Germinal center (tissue), 1 donor: ENCODE results near the gene TENM4.

Experiments
- DNase-seq: peaks from one replicate; pipeline ENCODE4 v3.0.0; 2012; ENCODE audit warnings: mixed read lengths, low spot score

The TENM4 gene

GRCh38 chr11:79174045-79175008 lies 266.5 kb downstream of the TENM4 start:
- DNase-seq = no peak

- no peak for DNase-seq
Measured at GRCh38 chr11:79173615-79174014, 267.2 kb downstream of the TENM4 start.

GRCh38 chr11:79170321-79170720 lies 270.5 kb downstream of the TENM4 start:
- DNase-seq = no peak

GRCh38 chr11:79168530-79169110 lies 272.2 kb downstream of the TENM4 start:
- no peak for DNase-seq

GRCh38 chr11:79167510-79168188 lies 273.2 kb downstream of the TENM4 start:
- no peak for DNase-seq

GRCh38 chr11:79165908-79166307 lies 274.9 kb downstream of the TENM4 start:
- no peak for DNase-seq

- DNase-seq = no peak
Measured at GRCh38 chr11:79160791-79161403, 279.9 kb downstream of the TENM4 start.

GRCh38 chr11:79159657-79160450 lies 281.0 kb downstream of the TENM4 start:
- DNase-seq = no peak

- no peak for DNase-seq
Measured at GRCh38 chr11:79157738-79158137, 283.1 kb downstream of the TENM4 start.

- DNase-seq = no peak
Measured at GRCh38 chr11:79156031-79156430, 284.8 kb downstream of the TENM4 start.

GRCh38 chr11:79155237-79155636 lies 285.6 kb downstream of the TENM4 start:
- no peak for DNase-seq

- no peak for DNase-seq
Measured at GRCh38 chr11:79152511-79152910, 288.3 kb downstream of the TENM4 start.

- no peak for DNase-seq
Measured at GRCh38 chr11:79151396-79151795, 289.4 kb downstream of the TENM4 start.

GRCh38 chr11:79150966-79151365 lies 289.9 kb downstream of the TENM4 start:
- DNase-seq = no peak

- DNase-seq = no peak
Measured at GRCh38 chr11:79150320-79150719, 290.5 kb downstream of the TENM4 start.

GRCh38 chr11:79147731-79148130 lies 293.1 kb downstream of the TENM4 start:
- no peak for DNase-seq

GRCh38 chr11:79147011-79147410 lies 293.8 kb downstream of the TENM4 start:
- DNase-seq = no peak

GRCh38 chr11:79139900-79140299 lies 300.9 kb downstream of the TENM4 start:
- no peak for DNase-seq

- DNase-seq = no peak
Measured at GRCh38 chr11:79129702-79130101, 311.1 kb downstream of the TENM4 start.

- no peak for DNase-seq
Measured at GRCh38 chr11:79128291-79128690, 312.5 kb downstream of the TENM4 start.

- no peak for DNase-seq
Measured at GRCh38 chr11:79122759-79123158, 318.1 kb downstream of the TENM4 start.

- DNase-seq = no peak
Measured at GRCh38 chr11:79121351-79121750, 319.5 kb downstream of the TENM4 start.
